Glutamatergic neuron (in vitro differentiated cells): ENCODE data around the gene LRFN2. TPM values are rescaled to one million over a fixed set of nuclear protein-coding genes. Genes with fewer than 3 reads are reported as not detected.

Experiments used
- DNase-seq: peaks from one replicate; pipeline ENCODE4 v3.0.0; 2022
- H3K27ac Mint-ChIP-seq: one replicate; pipeline ENCODE4 v1.8.0; 2020; ENCODE audit warnings: mild to moderate bottlenecking, mixed read lengths, inconsistent platforms; ENCODE audit not compliant: unreplicated experiment
- H3K27me3 Mint-ChIP-seq: one replicate; pipeline ENCODE4 v1.8.0; 2020; ENCODE audit warnings: mild to moderate bottlenecking, moderate library complexity, mixed read lengths, inconsistent platforms; ENCODE audit not compliant: unreplicated experiment
- H3K36me3 Mint-ChIP-seq: one replicate; pipeline ENCODE4 v1.8.0; 2020; ENCODE audit warnings: mild to moderate bottlenecking, mixed read lengths, inconsistent platforms; ENCODE audit not compliant: unreplicated experiment
- H3K4me1 Mint-ChIP-seq: one replicate; pipeline ENCODE4 v1.8.0; 2020; ENCODE audit warnings: mild to moderate bottlenecking, low read depth, mixed read lengths, inconsistent platforms; ENCODE audit not compliant: unreplicated experiment
- H3K4me3 Mint-ChIP-seq: one replicate; pipeline ENCODE4 v1.8.0; 2020; ENCODE audit warnings: mild to moderate bottlenecking, mixed read lengths, inconsistent platforms; ENCODE audit not compliant: unreplicated experiment
- H3K9me3 Mint-ChIP-seq: one replicate; pipeline ENCODE4 v1.8.0; 2020; ENCODE audit warnings: mild to moderate bottlenecking, moderate library complexity, mixed read lengths, inconsistent platforms; ENCODE audit not compliant: unreplicated experiment
- total RNA-seq: library from RNA; stranded (reverse); fragmentation: NEBNext Ultra II Directional; extraction: Animal tissue kit (Norgen Biotek cat#: 25700); gene quantifications from one replicate; pipeline ENCODE4 v1.2.1, GENCODE V29; 2021; ENCODE audit not compliant: unreplicated experiment
- TF ChIP-seq, protein P1 (sequence below): fragments of 200-600 bp; sonication (generic); IDR thresholded peaks from one replicate; pipeline ENCODE4 v1.5.0; 2021; ENCODE audit not compliant: partially characterized antibody, unreplicated experiment

The LRFN2 gene
- total RNA-seq, 1 donor from 2014 or later = 0.56 TPM

DNA sequence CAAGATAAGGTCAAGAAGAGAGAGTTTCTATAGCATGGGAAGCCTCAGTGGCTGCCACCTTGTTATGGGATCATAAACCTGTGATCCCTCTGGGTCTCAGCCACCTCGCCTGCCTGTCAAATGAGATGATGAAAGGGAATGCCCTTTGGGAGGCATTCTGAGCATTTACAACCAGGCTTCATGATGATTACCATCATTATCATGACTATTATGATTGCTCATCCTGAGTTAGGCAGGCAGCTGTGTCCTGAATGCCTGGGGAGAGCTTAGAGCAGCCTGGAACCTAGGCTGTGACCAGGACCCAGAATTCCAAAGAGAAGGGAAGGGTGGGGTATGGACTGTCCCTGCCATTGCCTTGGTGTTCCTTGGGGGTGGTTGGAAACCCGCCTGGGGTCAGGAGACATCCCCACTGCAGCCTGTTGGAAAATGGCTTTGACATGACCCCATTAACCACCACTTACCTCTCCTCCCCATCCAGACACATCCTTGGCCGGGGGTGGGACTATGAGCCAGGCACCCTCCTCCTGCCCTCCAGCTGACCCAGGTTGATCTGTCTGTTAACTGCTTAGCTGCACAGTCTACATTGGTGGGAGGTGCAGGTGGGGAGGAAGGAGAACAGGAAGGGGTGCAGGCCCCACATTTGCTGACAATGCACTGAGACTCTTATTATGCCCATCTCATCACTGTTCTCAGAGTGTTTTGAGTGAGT is 51.9 kb downstream of the LRFN2 start:
- TF ChIP-seq, protein P1, sequence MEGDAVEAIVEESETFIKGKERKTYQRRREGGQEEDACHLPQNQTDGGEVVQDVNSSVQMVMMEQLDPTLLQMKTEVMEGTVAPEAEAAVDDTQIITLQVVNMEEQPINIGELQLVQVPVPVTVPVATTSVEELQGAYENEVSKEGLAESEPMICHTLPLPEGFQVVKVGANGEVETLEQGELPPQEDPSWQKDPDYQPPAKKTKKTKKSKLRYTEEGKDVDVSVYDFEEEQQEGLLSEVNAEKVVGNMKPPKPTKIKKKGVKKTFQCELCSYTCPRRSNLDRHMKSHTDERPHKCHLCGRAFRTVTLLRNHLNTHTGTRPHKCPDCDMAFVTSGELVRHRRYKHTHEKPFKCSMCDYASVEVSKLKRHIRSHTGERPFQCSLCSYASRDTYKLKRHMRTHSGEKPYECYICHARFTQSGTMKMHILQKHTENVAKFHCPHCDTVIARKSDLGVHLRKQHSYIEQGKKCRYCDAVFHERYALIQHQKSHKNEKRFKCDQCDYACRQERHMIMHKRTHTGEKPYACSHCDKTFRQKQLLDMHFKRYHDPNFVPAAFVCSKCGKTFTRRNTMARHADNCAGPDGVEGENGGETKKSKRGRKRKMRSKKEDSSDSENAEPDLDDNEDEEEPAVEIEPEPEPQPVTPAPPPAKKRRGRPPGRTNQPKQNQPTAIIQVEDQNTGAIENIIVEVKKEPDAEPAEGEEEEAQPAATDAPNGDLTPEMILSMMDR = no peak
- no peaks in the 10 kb centered on the region for H3K4me1 Mint-ChIP-seq
- peaks cover 6% of the 10 kb centered on the region for H3K27me3 Mint-ChIP-seq
- DNase-seq = no peak
- peaks cover 4% of the 10 kb centered on the region for H3K9me3 Mint-ChIP-seq
- H3K36me3 Mint-ChIP-seq = peaks cover 4% of the 10 kb centered on the region
- no peak overlapping the region for H3K27ac Mint-ChIP-seq
- no peak overlapping the region for H3K4me3 Mint-ChIP-seq

DNA sequence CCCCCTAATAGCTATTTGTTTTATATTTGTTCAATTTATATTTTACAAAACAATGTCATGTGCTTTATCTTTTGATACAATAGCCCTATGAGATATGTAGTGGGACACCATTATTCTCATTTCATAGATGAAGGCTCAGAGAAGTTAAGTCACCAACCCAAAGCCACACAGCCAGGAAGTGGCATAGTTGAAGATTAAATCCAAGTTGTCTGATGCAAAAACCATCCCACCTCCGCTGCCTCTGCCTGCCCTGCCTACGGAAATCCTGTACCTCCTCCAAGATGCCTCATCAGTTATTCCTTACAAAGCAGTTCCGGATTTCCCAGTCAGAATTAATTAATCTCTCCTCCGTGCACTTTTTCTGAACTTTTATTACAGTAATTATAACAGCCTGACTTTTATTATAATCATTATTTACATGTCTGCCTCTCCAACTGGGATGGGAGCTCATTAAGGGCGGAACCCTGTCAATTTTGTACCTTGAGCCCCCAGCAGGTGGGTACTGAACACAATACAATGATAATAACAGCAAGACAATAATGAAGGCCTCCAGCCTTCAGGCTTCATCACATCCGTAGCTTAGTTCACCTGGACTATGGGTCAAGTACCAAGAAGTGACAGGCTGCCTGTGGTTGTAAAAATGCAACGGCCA is 54.7 kb downstream of the LRFN2 start:
- Mint-ChIP-seq H3K27ac (no peak overlapping the region), H3K4me1 (no peaks in the 10 kb centered on the region), H3K27me3 (peaks cover 2% of the 10 kb centered on the region), H3K9me3 (peaks cover 4% of the 10 kb centered on the region), H3K36me3 (peaks cover 4% of the 10 kb centered on the region), H3K4me3 (no peak overlapping the region)
- DNase-seq = no peak
- TF ChIP-seq, protein P1 = no peak

DNA sequence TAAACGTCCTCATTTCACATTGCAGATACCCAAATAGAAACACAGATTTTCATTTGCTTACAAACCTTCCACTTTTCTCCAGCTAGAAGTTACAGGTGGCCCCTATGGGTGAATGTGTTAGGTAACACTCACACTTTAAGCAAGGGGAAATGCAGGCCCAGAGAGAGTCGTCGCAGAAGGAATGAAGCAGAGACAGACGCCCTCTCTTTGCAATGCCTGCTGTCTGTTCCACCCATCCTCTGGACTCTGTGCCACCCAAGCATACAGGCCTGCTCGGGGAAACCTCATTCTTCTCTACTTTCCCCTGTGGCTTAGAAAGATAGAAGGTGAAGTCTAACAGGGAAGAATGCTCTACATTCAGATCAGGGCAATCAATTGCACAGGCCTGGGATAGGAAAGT is 57.2 kb downstream of the LRFN2 start:
- H3K4me1 Mint-ChIP-seq = no peaks in the 10 kb centered on the region
- H3K36me3 Mint-ChIP-seq = peaks cover 4% of the 10 kb centered on the region
- H3K27me3 Mint-ChIP-seq = no peaks in the 10 kb centered on the region
- H3K4me3 Mint-ChIP-seq = no peak overlapping the region
- H3K27ac Mint-ChIP-seq = no peak overlapping the region
- TF ChIP-seq, protein P1 = no peak
- DNase-seq = no peak
- peaks cover 4% of the 10 kb centered on the region for H3K9me3 Mint-ChIP-seq

DNA sequence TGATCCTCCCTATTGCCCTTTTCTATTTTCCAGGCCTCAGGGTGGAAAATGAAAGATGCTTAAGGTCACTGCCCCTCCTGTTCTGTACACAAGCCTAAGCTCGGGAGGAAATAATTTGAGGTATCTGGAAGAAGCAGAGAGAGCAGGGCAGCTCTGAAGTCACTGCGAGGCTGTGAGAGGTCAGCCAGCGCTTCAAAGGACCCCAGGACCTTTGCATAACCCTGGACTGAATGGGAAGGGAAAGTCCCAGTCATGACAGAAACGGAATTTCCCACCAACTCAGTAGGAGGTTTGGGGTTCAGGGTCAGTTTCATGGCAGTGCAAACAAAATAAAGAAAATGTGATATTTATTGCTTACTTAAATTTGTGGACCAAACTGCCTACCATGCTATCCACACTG is 58.1 kb downstream of the LRFN2 start:
- H3K4me3 Mint-ChIP-seq = no peak overlapping the region
- no peak for DNase-seq
- no peak overlapping the region for H3K27ac Mint-ChIP-seq
- no peaks in the 10 kb centered on the region for H3K4me1 Mint-ChIP-seq
- peaks cover 4% of the 10 kb centered on the region for H3K36me3 Mint-ChIP-seq
- no peaks in the 10 kb centered on the region for H3K27me3 Mint-ChIP-seq
- TF ChIP-seq, protein P1 = no peak
- peaks cover 4% of the 10 kb centered on the region for H3K9me3 Mint-ChIP-seq

DNA sequence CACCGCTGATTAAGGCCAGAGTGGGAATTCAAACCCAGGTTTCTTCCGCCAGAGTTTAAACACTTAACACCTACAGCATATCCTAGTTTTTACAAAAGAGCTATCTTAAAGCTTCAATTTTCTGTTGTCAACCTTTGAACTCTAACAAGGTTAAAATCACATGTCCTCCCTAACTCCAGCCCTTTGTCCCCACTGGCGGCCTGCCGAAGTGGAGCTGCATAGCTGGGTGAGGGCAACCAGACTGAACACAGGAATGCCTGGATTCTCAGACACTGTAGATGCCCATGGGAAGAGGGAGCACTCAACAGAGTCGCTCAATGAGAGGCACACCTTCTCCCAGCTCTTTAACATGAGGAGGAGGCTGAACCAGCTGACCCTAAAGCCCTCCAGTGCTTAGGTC is 59.1 kb downstream of the LRFN2 start:
- TF ChIP-seq, protein P1 = no peak
- H3K9me3 Mint-ChIP-seq = peaks cover 2% of the 10 kb centered on the region
- no peaks in the 10 kb centered on the region for H3K27me3 Mint-ChIP-seq
- H3K36me3 Mint-ChIP-seq = peaks cover 2% of the 10 kb centered on the region
- H3K4me3 Mint-ChIP-seq = no peak overlapping the region
- DNase-seq = no peak
- no peaks in the 10 kb centered on the region for H3K4me1 Mint-ChIP-seq
- H3K27ac Mint-ChIP-seq = no peak overlapping the region
